ENCODE results near the gene RUFY2. TPM values are rescaled to one million over a fixed set of nuclear protein-coding genes. Genes with fewer than 3 reads are reported as not detected.

The RUFY2 gene
- total RNA-seq, 4 donors from 2014 or later, result 18.0 to 53.6 (median 29.0) TPM

DNA sequence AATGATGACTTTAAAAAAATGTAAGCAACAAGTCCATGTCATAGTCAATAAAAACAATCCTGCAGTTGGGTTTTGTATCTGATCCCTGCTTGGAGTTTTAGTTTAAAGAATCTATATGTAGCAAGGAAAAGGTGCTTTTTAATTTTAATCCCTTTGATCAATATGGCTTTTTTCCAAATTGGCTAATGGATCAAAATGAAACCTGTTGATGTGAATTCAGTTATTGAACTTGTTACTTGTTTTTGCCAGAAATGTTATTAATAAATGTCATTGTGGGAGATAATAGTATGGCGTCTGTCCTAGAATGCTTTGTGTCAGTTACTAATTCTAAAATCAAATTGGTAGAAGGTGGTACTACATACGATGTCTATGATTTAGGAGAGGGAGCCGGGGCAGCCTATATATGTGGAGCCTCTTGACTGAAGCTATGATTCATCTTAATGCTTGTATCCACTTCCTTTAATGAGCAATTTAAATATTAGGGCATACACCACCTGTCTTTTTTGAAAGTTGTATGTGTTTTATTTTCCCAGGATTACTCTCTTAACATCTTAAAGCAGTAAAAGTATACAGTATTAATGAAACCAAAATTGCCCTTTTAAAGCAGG, 64.1 kb downstream of the RUFY2 start:
- Histone ChIP-seq H3K27me3 (no peaks in the 10 kb centered on the region), H3K4me3 (no peak overlapping the region), H3K27ac (no peak overlapping the region), H3K4me1 (no peaks in the 10 kb centered on the region), H3K9me3 (no peaks in the 10 kb centered on the region), H3K36me3 (peaks cover 3 to 84% (median 6%) of the 10 kb centered on the region in 3 donors)
- TF ChIP-seq POLR2A (IDR thresholded peaks at IDR 0.05), result no peak
- TF ChIP-seq, protein P1, sequence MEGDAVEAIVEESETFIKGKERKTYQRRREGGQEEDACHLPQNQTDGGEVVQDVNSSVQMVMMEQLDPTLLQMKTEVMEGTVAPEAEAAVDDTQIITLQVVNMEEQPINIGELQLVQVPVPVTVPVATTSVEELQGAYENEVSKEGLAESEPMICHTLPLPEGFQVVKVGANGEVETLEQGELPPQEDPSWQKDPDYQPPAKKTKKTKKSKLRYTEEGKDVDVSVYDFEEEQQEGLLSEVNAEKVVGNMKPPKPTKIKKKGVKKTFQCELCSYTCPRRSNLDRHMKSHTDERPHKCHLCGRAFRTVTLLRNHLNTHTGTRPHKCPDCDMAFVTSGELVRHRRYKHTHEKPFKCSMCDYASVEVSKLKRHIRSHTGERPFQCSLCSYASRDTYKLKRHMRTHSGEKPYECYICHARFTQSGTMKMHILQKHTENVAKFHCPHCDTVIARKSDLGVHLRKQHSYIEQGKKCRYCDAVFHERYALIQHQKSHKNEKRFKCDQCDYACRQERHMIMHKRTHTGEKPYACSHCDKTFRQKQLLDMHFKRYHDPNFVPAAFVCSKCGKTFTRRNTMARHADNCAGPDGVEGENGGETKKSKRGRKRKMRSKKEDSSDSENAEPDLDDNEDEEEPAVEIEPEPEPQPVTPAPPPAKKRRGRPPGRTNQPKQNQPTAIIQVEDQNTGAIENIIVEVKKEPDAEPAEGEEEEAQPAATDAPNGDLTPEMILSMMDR (IDR thresholded peaks at IDR 0.05), result no peak
- no peak for DNase-seq

DNA sequence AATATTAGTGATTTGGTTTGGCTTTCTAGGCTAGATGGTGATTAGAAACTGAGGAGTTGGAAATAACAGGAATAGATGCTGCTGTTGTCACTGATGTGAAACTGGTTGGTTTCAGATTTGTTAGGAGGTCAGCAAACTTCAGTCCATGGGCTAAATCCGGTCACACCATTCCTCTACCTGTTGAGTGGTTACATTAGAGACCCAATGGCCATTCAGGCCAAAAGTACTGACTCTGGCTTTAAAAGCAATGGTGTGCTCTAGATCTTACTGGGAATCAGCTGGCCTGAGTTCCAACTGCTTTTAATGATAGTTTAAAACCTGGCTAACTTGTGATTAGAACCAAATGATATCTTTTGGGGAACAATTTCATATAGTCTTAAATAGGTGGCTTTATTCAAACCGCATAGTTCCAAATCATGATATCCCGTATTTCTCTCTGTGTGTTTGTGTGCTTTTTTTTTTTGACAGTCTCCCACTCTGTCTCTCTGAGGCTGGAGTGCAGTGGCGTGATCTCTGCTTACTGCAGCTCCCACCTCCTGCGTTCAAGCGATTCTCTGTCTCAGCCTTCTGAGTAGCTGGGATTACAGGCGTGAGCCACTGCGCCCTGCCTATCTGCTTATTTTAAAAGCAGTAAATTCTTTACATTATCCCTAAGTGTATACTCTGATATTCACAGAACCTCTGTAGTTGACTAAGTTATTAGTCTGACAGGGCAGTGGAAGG, 66.6 kb downstream of the RUFY2 start:
- no peak for DNase-seq
- no peak for TF ChIP-seq POLR2A (IDR thresholded peaks at IDR 0.05)
- TF ChIP-seq, protein P1 (IDR thresholded peaks at IDR 0.05), result no peak
- H3K4me3 ChIP-seq, result no peak overlapping the region
- H3K27me3 ChIP-seq, result no peaks in the 10 kb centered on the region
- peaks cover 3 to 73% (median 6%) of the 10 kb centered on the region in 3 donors for H3K36me3 ChIP-seq
- no peak overlapping the region for H3K27ac ChIP-seq
- peaks cover 0 to 25% (median 8%) of the 10 kb centered on the region in 4 donors for H3K4me1 ChIP-seq
- H3K9me3 ChIP-seq, result no peaks in the 10 kb centered on the region

DNA sequence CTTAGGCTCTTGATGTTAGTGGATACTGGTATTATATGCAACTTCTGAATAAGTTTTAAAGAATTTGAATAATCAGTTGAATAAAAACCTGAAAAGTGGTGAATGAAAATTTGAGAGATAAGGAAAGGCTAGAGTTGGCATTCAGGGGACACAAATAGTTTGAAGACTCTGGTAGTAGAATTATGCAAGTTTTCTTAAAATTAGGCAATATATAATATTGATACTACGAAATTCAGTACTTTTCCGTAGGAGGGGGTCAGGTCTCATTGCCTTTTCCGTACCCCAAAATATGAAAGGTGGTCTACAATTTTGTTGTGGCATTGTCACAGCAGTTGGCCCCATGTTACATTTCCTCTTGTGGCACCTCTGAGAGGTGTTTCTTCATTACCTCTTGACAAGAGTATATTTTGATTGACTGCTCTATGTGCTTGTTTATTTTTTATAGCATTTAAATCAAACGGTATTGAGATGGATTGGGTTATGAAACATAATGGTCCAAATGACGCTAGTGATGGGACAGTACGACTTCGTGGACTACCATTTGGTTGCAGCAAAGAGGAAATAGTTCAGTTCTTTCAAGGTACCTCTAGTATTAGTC, 70.2 kb downstream of the RUFY2 start:
- Histone ChIP-seq H3K9me3 (no peaks in the 10 kb centered on the region), H3K36me3 (peaks cover 3 to 40% (median 6%) of the 10 kb centered on the region in 3 donors), H3K27ac (no peak overlapping the region), H3K27me3 (no peaks in the 10 kb centered on the region), H3K4me3 (peak overlapping the region in 1 of 4 donors; percentile 14), H3K4me1 (peaks cover 0 to 27% (median 11%) of the 10 kb centered on the region in 4 donors)
- no peak for DNase-seq
- no peak for TF ChIP-seq POLR2A (IDR thresholded peaks at IDR 0.05)
- TF ChIP-seq, protein P1 (IDR thresholded peaks at IDR 0.05), result no peak

DNA sequence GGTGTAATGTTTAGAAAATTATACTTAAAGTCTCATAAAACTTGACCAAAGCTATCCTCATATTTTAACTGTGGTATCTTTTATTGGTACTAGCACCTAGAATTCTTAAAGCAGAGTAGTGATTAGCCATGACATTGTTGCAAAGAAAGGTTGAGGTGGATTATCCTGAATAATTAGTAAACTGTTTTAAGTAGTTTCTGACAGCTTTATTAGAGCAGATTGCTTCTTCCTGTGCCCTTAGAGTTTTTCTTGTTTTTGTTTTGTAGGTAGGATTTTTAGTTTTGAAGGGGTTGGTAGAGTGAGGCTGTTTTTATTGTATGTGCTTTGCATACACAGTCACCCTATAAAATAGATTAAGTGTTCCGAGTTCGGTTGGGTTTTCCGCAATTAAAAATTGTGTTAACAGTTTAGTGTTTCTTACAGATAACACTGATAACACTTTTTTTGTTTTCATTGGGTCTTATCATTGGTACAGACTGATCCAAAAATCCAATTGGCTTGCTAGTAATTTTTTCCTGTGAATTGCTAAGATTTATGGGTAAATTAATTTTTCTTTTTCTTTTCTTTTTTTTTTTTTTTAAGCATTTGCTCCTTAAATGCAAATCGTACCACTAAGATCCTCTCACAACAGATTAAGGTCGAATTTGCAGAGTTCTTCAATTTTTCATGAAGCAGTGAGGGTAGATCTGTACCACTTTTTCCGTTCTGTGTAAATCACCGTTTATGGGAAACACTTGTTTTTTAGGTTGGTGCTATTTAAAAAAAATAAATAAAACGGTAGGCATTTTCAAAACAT, 72.2 kb downstream of the RUFY2 start:
- peaks cover 0 to 20% (median 1%) of the 10 kb centered on the region in 3 donors for H3K36me3 ChIP-seq
- H3K4me3 ChIP-seq, result peak overlapping the region; percentile 13 to 99 (median 90)
- DNase-seq, result no peak
- H3K9me3 ChIP-seq, result no peaks in the 10 kb centered on the region
- no peaks in the 10 kb centered on the region for H3K27me3 ChIP-seq
- TF ChIP-seq POLR2A (IDR thresholded peaks at IDR 0.05), result no peak
- TF ChIP-seq, protein P1 (IDR thresholded peaks at IDR 0.05), result no peak
- peaks cover 0 to 27% (median 11%) of the 10 kb centered on the region in 4 donors for H3K4me1 ChIP-seq
- H3K27ac ChIP-seq, result peak overlapping the region in 1 of 4 donors; percentile 7

Measured in Peyer's patch (tissue), 4 donors.